NCI-H526 (cell line): Measurements from ENCODE around the gene MIEF1.

Experiments
- DNase-seq, 2 experiments: peaks; one replicate each; lab custom pipeline; 2025; lab: John Stamatoyannopoulos, UW

MIEF1 gene

GRCh38 chr22:39470451-39471291 lies 31.4 kb upstream of the MIEF1 start:
- DNase-seq, result no peak

DNA sequence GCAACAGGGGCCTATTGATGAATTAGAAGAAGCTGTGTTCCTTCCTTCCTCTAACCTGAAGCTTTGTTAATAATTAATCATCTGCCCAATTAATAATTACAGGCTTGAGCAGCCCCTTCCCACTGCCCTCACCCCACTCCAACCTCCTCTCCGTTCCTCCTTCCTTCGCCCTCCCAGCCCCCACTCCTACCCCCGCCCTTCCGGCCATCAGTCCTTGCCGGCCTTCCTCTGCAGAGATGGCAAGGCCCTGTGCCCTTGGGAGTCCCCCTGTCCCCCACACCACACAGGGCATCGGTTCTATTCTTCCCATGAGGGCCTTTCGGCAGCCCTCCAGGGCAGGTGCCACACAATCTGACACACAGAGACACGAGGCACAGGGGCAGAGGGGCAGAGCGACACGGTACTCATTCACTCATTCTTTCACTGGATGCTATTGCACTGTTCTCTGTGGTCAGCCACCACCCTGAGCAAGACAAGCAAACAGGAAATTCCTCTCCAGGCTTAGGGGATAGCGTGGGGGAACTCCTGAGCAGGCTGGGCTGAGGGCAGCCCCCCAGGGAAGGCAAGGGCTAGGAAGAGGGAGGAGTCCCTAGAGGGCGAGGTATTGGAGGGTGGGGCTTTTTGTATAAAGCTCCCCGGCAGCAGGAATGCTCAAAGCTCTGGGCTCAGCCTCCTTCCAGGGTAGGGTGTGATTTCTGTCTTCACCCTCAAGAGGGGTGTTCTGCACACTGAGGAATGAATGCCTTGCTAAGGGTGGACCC lies 30.5 kb upstream of the MIEF1 start:
- DNase-seq, result no peak

DNA sequence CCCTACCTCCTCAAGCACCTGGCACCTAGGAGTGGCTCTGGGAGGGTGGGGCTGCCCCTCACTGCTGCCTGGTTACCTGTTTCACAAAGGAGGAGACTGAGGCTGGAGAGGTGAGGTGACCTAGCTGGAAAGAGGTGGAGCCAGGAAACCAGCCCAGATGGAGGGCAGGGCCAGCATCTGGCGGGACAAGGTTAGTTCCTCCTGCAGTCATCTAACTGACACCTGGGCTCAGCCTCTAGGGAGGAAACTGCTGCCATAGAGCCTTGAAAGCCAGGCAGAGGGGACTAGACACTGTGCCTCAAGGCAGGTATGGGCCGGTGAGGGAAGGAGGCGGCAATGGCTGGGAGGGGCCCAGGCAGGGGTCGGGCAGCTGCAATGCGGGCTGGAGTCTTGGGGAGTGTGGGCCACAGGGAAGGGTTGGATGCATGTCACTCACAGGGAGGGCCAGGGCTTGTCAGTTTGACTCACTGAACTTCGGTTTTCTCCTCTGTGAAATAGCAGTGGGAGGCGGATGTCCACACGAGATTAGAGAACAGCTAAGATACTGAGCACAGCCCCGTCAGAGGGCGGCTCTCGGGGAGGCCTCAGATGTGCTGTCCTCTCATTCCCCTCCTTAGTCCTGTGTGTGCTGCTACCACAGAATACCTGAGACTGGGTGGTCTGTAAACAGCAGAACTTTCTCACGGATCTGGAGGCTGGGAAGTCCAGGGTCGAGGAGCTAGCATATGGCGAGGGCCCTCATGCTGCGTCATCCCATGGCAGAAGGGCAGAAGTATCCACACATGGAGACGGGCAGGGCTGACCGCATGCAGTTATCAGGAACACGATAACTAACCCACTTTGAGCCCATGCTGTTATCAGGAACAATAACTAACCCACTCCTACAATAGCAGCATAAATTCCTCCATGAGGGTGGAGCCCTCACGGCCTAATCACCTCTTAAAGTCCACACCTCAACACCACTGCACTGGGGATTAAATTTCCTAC lies 29.2 kb upstream of the MIEF1 start:
- DNase-seq, result peak in 1 of 2 experiments; percentile 60

GRCh38 chr22:39473851-39474250 lies 28.2 kb upstream of the MIEF1 start:
- DNase-seq, result no peak

- DNase-seq, result peak in 1 of 2 experiments; percentile 23
These were observed 27.6 kb upstream of the MIEF1 start for GRCh38 chr22:39474351-39475111.

GRCh38 chr22:39475337-39475736 lies 26.8 kb upstream of the MIEF1 start:
- DNase-seq, result peak in 1 of 2 experiments; percentile 40

DNA sequence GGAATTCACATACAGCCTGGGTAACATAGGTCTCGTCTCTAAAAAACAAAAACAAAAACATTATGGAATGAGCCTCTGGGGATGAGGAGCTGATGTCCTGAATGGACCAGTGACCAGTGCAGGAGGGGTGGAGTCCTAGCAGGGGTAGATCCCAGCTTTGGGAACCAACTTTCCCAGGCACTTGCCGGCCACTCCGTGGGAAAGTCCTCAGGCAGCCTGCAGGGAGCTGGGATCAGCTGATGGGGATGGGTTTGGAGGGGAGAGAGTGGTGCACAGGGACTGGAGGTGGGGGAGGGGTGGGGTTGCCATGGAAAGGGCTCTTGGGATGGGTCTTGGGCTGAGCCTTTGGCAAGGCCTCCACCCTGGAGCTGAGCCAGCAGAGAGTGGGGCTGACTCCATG lies 26.2 kb upstream of the MIEF1 start:
- DNase-seq, result peak in 1 of 2 experiments; percentile 35

- DNase-seq, result no peak
These were observed 25.4 kb upstream of the MIEF1 start for GRCh38 chr22:39476664-39477063.

GRCh38 chr22:39477542-39477941 lies 24.5 kb upstream of the MIEF1 start:
- DNase-seq, result no peak

- no peak for DNase-seq
These were observed 23.6 kb upstream of the MIEF1 start for GRCh38 chr22:39478441-39478850.

- DNase-seq, result no peak
These were observed 22.8 kb upstream of the MIEF1 start for GRCh38 chr22:39479254-39479653.

GRCh38 chr22:39480557-39480956 lies 21.5 kb upstream of the MIEF1 start:
- no peak for DNase-seq

DNA sequence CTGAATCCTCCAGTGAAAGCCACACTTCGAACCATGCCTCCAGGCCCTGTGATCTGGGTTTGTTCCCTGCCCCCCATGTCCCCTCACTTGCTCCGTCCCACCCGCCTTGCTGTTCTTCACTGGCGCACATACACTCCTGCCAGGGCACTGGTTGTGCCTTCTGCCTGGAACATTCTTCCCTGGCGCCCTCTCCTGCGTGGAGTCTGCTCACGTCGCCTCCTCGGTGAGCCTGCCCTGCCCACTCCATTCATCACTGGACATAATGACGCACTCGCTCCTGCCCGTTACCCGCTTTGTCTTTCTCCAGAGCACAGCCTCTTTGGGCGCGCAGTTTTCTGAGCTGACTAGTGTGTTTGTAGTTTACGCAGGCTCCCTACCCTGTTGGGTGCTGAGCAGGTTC lies 21.0 kb upstream of the MIEF1 start:
- no peak for DNase-seq

- DNase-seq, result no peak
These were observed 20.5 kb upstream of the MIEF1 start for GRCh38 chr22:39481595-39481994.

- no peak for DNase-seq
These were observed 19.3 kb upstream of the MIEF1 start for GRCh38 chr22:39482768-39483167.

DNA sequence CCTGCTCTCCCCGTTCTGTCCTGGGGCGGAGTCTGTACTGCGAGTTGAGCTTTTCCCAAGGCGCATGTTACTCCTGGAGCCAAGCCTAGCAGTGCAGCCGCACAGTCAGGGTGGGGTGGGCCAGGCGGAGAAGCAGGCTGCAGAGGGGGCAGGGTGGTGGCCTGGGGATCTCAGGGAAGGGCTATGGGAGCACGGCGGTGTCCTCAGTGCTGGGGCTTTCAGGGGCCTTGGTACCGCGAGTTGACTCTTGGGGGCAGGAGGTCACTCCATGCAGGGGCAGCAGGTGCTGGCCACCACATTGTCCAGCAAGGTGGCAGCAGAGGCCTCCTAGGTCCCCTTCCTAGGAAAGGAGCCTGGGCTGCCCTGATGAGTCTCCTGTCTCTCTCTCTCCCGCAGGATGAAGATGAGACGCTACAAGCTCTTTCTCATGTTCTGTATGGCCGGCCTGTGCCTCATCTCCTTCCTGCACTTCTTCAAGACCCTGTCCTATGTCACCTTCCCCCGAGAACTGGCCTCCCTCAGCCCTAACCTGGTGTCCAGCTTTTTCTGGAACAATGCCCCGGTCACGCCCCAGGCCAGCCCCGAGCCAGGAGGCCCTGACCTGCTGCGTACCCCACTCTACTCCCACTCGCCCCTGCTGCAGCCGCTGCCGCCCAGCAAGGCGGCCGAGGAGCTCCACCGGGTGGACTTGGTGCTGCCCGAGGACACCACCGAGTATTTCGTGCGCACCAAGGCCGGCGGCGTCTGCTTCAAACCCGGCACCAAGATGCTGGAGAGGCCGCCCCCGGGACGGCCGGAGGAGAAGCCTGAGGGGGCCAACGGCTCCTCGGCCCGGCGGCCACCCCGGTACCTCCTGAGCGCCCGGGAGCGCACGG lies 14.9 kb upstream of the MIEF1 start:
- DNase-seq, result no peak

- DNase-seq, result no peak
These were observed 14.1 kb upstream of the MIEF1 start for GRCh38 chr22:39487826-39488520.

GRCh38 chr22:39488563-39489083 lies 13.5 kb upstream of the MIEF1 start:
- no peak for DNase-seq
